Natural killer cell (primary cell): ENCODE results near the gene ANKFN1. TPM values are rescaled to one million over a fixed set of nuclear protein-coding genes. Genes with fewer than 3 reads are reported as not detected.

Experiments
- ATAC-seq, 3 donors: fragments of 150-1000 bp in 2 of 3; fragments of 200-7000 bp in 1 of 3; cut with Tn5 transposase; 1 replicate in 1 of 3; 2 replicates in 2 of 3; pipeline ENCODE4 v1.10.0; 2021; ENCODE audit warnings: mild to moderate bottlenecking in 2 of 3, moderate library complexity in 2 of 3
- DNase-seq, 2 donors: peaks; one replicate each; pipeline versions ENCODE4 v3.0.0 to v3.0.0-alpha.2; 2013 to 2021; ENCODE audit warnings: mixed read lengths in 1 of 2
- H3K27ac ChIP-seq: one replicate; pipeline ENCODE4 v1.5.1; 2013; ENCODE audit warnings: mild to moderate bottlenecking, low read length
- H3K27me3 ChIP-seq: one replicate; pipeline ENCODE4 v1.6.1; 2013; ENCODE audit warnings: low read length; ENCODE audit not compliant: control insufficient read depth, insufficient read depth
- H3K36me3 ChIP-seq: one replicate; pipeline ENCODE4 v1.6.1; 2013; ENCODE audit warnings: low read length; ENCODE audit not compliant: control insufficient read depth, insufficient read depth
- H3K4me1 ChIP-seq: one replicate; pipeline ENCODE4 v1.6.1; 2013; ENCODE audit warnings: low read length; ENCODE audit not compliant: control insufficient read depth, insufficient read depth
- H3K4me3 ChIP-seq: one replicate; pipeline ENCODE4 v1.5.1; 2013; ENCODE audit warnings: low read length
- H3K9me3 ChIP-seq: one replicate; pipeline ENCODE4 v1.6.1; 2013; ENCODE audit warnings: low read length; ENCODE audit not compliant: control insufficient read depth, insufficient read depth
- H3K27ac Mint-ChIP-seq, 2 donors: one replicate each; pipeline ENCODE4 v1.8.0; 2022; ENCODE audit warnings: mild to moderate bottlenecking in 2 of 2, mixed read lengths in 2 of 2, moderate library complexity in 1 of 2
- H3K27me3 Mint-ChIP-seq, 2 donors: one replicate each; pipeline ENCODE4 v1.8.0; 2022; ENCODE audit warnings: low read depth in 2 of 2, mixed read lengths in 2 of 2
- H3K36me3 Mint-ChIP-seq: one replicate; pipeline ENCODE4 v1.8.0; 2022; ENCODE audit warnings: mixed read lengths
- H3K4me1 Mint-ChIP-seq, 2 donors: one replicate each; pipeline ENCODE4 v1.8.0; 2022; ENCODE audit warnings: mixed read lengths in 2 of 2
- H3K4me3 Mint-ChIP-seq: one replicate; pipeline ENCODE4 v1.8.0; 2022; ENCODE audit warnings: mild to moderate bottlenecking, moderate library complexity, mixed read lengths
- H3K9me3 Mint-ChIP-seq, 2 donors: one replicate each; pipeline ENCODE4 v1.8.0; 2022; ENCODE audit warnings: mixed read lengths in 2 of 2
- CTCF ChIP-seq: fragments of 200-600 bp; IDR thresholded peaks from one replicate; pipeline ENCODE4 v1.8.0; 2022; ENCODE audit warnings: antibody characterized with exemption
- WGBS: methylation state at CpG from one replicate; pipeline ENCODE4 v1.1.7; 2013; ENCODE audit warnings: missing lambda C conversion rate; ENCODE audit not compliant: insufficient coverage; 5-methylcytosine and 5-hydroxymethylcytosine counted together
- intact Hi-C: fragments of 100-400 bp; cut with micrococcal nuclease; formaldehyde crosslinking; loops from one replicate; pipeline ENCODE4 v1.14.2; 2022
- total RNA-seq, 4 donors: library from RNA; stranded (reverse); fragments of 120-200 nt in 1 of 4; gene quantifications; one replicate each; pipeline versions ENCODE4 v1.2.3 to v1.2.4, GENCODE V29; 2013 to 2022

The ANKFN1 gene
- total RNA-seq, 3 donors from 2014 or later (not counting 1 experiment from before 2014, with no cell fraction given), result not detected

- Mint-ChIP-seq H3K4me3 (no peak overlapping the region), H3K36me3 (no peaks in the 10 kb centered on the region), H3K9me3 (no peaks in the 10 kb centered on the region), H3K4me1 (no peaks in the 10 kb centered on the region), H3K27ac (no peak overlapping the region), H3K27me3 (peaks cover 0 to 4% of the 10 kb centered on the region in 2 donors)
- ATAC-seq (no peak), DNase-seq (no peak)
- WGBS, result 100% methylated on average over 1 of the region's 2 CpGs
- Histone ChIP-seq H3K27ac (no peak overlapping the region), H3K9me3 (no peaks in the 10 kb centered on the region), H3K4me1 (no peaks in the 10 kb centered on the region), H3K4me3 (no peak overlapping the region), H3K36me3 (no peaks in the 10 kb centered on the region), H3K27me3 (no peaks in the 10 kb centered on the region)
- no peak for TF ChIP-seq CTCF
- intact Hi-C loops, result no loop called here
Measured at GRCh38 chr17:56322991-56323390, 169.7 kb downstream of the ANKFN1 start.

DNA sequence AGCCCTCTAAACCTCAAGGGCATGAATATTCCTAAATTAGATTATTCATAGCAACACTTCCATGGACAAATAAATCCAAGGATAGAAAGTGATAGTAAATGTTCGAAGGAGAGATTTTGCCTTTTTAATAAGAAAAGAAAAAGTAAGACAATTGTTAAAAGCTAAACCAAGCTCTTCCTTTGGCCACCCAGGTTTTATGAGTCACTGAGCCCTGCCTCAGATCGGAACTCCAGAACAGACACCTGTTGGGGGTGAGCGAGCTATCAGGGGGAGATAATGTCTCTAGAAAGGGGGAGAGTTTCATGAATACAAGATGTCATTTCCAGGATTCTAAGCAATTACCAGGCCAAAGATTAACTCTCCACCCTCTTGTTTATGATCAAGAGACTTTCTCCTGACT is 171.4 kb downstream of the ANKFN1 start:
- TF ChIP-seq CTCF, result no peak
- Histone ChIP-seq H3K36me3 (no peaks in the 10 kb centered on the region), H3K27me3 (no peaks in the 10 kb centered on the region), H3K4me1 (no peaks in the 10 kb centered on the region), H3K9me3 (no peaks in the 10 kb centered on the region), H3K27ac (no peak overlapping the region), H3K4me3 (no peak overlapping the region)
- WGBS, result 74% methylated on average over 3 of the region's 3 CpGs
- DNase-seq (no peak), ATAC-seq (no peak)
- intact Hi-C loops, result no loop called here
- Mint-ChIP-seq H3K4me1 (no peaks in the 10 kb centered on the region), H3K9me3 (no peaks in the 10 kb centered on the region), H3K4me3 (no peak overlapping the region), H3K36me3 (no peaks in the 10 kb centered on the region), H3K27ac (no peak overlapping the region), H3K27me3 (peaks cover 0 to 10% of the 10 kb centered on the region in 2 donors)

DNA sequence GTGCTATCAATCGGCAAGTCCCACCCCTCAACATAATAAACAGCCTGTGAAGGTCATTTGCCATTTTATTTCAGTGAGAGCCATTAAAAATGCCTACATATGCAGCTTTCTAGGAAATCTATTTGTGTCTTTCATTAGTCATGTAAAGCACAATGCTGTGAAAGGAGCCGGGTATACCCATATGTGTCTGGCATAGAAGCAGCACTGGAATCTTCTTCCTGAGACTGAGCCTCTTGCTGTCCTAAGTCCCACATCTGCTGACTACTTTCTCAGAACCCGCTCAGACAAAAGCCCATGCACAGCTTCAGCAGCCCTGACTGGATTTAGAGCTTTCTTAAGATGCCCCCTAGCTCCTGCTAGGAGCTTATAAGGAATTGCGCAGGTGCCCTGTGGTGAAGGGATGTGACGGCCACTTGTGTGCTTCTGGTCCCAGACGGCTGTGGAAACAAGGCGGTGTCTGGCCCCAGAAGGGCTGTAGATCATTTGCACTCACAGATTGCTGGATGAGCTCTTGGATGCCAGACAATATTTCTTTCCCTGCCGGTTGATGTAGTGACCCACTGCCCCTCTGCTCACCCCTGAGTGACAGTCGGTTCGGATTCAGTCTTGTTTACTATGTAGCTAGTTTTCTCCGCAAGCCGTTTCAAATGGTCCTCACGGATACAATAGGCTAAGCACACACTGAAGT is 172.2 kb downstream of the ANKFN1 start:
- no peak for DNase-seq
- no peaks in the 10 kb centered on the region for H3K9me3 Mint-ChIP-seq
- Histone ChIP-seq H3K36me3 (no peaks in the 10 kb centered on the region), H3K9me3 (no peaks in the 10 kb centered on the region), H3K27ac (no peak overlapping the region), H3K27me3 (no peaks in the 10 kb centered on the region), H3K4me3 (no peak overlapping the region), H3K4me1 (no peaks in the 10 kb centered on the region)
- no peak overlapping the region for H3K4me3 Mint-ChIP-seq
- no peak for TF ChIP-seq CTCF
- no peak overlapping the region for H3K27ac Mint-ChIP-seq
- 92% methylated on average over 12 of the region's 13 CpGs for WGBS
- intact Hi-C loops, result no loop called here
- peaks cover 0 to 10% of the 10 kb centered on the region in 2 donors for H3K27me3 Mint-ChIP-seq
- no peaks in the 10 kb centered on the region for H3K36me3 Mint-ChIP-seq
- no peak for ATAC-seq
- no peaks in the 10 kb centered on the region for H3K4me1 Mint-ChIP-seq

GRCh38 chr17:56326001-56326359 is 172.7 kb downstream of the ANKFN1 start:
- ATAC-seq, result no peak
- Histone ChIP-seq H3K4me1 (no peaks in the 10 kb centered on the region), H3K36me3 (no peaks in the 10 kb centered on the region), H3K4me3 (no peak overlapping the region), H3K27me3 (no peaks in the 10 kb centered on the region), H3K9me3 (no peaks in the 10 kb centered on the region), H3K27ac (no peak overlapping the region)
- intact Hi-C loops, result no loop called here
- 79% methylated on average over 5 of the region's 5 CpGs for WGBS
- no peak for TF ChIP-seq CTCF
- Mint-ChIP-seq H3K4me1 (no peaks in the 10 kb centered on the region), H3K36me3 (no peaks in the 10 kb centered on the region), H3K27ac (no peak overlapping the region), H3K9me3 (no peaks in the 10 kb centered on the region), H3K27me3 (peaks cover 0 to 10% of the 10 kb centered on the region in 2 donors), H3K4me3 (no peak overlapping the region)
- no peak for DNase-seq
